Ascending aorta (tissue), 2 donors: ENCODE results near the gene MTMR12. TPM values are rescaled to one million over a fixed set of nuclear protein-coding genes. Genes with fewer than 3 reads are reported as not detected.

Source experiments
- DNase-seq, 2 donors: peaks; one replicate each; pipeline ENCODE4 v3.0.0-alpha.2; 2019; ENCODE audit warnings: low spot score in 2 of 2
- H3K27ac ChIP-seq, 2 donors: fragments of 200-600 bp; sonication (generic); one replicate each; pipeline ENCODE4 v1.5.1; 2016 to 2017; ENCODE audit warnings: mild to moderate bottlenecking in 1 of 2
- H3K27me3 ChIP-seq: fragments of 200-600 bp; sonication (generic); one replicate; pipeline ENCODE4 v1.5.1; 2017
- H3K36me3 ChIP-seq, 2 donors: fragments of 200-600 bp; sonication (generic); one replicate each; pipeline ENCODE4 v1.5.1; 2016
- H3K4me1 ChIP-seq, 2 donors: fragments of 200-600 bp; sonication (generic); one replicate each; pipeline ENCODE4 v1.5.1; 2016 to 2017; ENCODE audit warnings: mild to moderate bottlenecking in 1 of 2
- H3K4me3 ChIP-seq, 2 donors: fragments of 200-600 bp; sonication (generic); one replicate each; pipeline ENCODE4 v1.5.1; 2016 to 2017; ENCODE audit warnings: mild to moderate bottlenecking in 1 of 2
- H3K9me3 ChIP-seq, 2 donors: fragments of 200-600 bp; sonication (generic); one replicate each; pipeline ENCODE4 v1.5.1; 2016
- CTCF ChIP-seq, 3 experiments: fragments of 200-600 bp in 2 of 3; fragments of 450-650 bp in 1 of 3; sonication (generic) in 2 of 3; IDR thresholded peaks; one replicate each; pipeline ENCODE4 v1.5.1; 2016 to 2019; ENCODE audit warnings: antibody characterized with exemption in 3 of 3, mild to moderate bottlenecking in 1 of 3, moderate library complexity in 1 of 3
- intact Hi-C: fragments of 100-400 bp; cut with DNase I; formaldehyde crosslinking; loops from one replicate; pipeline ENCODE4 v1.15.1; 2023
- total RNA-seq: library from RNA; depleted of rRNA; stranded (reverse); fragments of >200 nt; gene quantifications from one replicate; pipeline ENCODE4 v1.1.0, GENCODE V29; 2016

Gene MTMR12
- total RNA-seq, 1 donor from 2014 or later, result 19.5 TPM

DNA sequence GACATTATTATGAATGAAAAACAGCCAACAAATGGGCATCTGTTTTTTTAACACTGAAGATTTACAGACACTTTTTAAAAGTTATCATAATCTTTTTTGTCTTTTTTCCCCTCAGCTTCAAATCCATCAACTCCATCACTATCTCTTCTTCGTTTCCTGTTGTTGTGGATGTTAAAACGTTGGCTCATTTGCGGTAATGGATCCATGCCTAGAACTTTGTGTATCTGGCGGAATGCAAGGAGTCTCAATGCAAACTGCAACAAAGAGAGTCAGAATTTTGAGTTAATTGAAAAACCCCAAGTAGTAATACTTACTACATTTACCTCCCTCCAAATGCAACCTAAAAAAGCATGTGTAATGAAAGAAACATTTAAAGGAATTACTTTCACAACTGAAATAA lies 42.9 kb upstream of the MTMR12 start:
- H3K9me3 ChIP-seq, result no peaks in the 10 kb centered on the region
- no peaks in the 10 kb centered on the region for H3K4me1 ChIP-seq
- H3K27ac ChIP-seq, result no peak overlapping the region
- intact Hi-C loops, result no loop called here
- no peak for TF ChIP-seq CTCF (IDR thresholded peaks at IDR 0.05)
- H3K4me3 ChIP-seq, result no peak overlapping the region
- no peak for DNase-seq
- peaks cover 25 to 27% of the 10 kb centered on the region in 2 donors for H3K36me3 ChIP-seq
- H3K27me3 ChIP-seq, result no peaks in the 10 kb centered on the region

DNA sequence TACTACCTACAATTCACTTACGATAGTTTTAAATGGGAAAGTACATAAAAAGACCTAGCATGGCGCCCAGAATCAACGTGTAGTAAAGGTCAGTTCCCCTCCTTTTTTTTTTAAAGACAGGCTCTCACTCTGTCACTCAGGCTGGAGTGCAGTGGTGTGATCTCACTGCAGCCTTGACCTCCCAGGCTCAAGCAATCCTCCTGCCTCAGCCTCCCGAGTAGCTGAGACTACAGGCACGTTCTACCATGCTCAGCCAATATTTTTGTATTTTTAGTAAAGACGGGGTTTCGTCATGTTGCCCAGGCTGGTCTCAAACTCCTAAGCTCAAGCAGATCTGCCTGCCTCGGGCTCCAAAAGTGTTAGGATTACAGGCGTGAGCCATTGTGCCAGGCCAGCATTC lies 40.7 kb upstream of the MTMR12 start:
- no peaks in the 10 kb centered on the region for H3K4me1 ChIP-seq
- no peak for TF ChIP-seq CTCF (IDR thresholded peaks at IDR 0.05)
- H3K27me3 ChIP-seq, result no peaks in the 10 kb centered on the region
- no peak for DNase-seq
- intact Hi-C loops, result no loop called here
- no peaks in the 10 kb centered on the region for H3K9me3 ChIP-seq
- H3K36me3 ChIP-seq, result peaks cover 11 to 15% of the 10 kb centered on the region in 2 donors
- no peak overlapping the region for H3K27ac ChIP-seq
- no peak overlapping the region for H3K4me3 ChIP-seq

- Histone ChIP-seq H3K9me3 (no peaks in the 10 kb centered on the region), H3K27ac (no peak overlapping the region), H3K4me1 (no peaks in the 10 kb centered on the region), H3K36me3 (peaks cover 11 to 15% of the 10 kb centered on the region in 2 donors), H3K27me3 (no peaks in the 10 kb centered on the region), H3K4me3 (no peak overlapping the region)
- intact Hi-C loops, result no loop called here
- no peak for TF ChIP-seq CTCF (IDR thresholded peaks at IDR 0.05)
- no peak for DNase-seq
These were observed 39.9 kb upstream of the MTMR12 start for GRCh38 chr5:32352685-32353084.

DNA sequence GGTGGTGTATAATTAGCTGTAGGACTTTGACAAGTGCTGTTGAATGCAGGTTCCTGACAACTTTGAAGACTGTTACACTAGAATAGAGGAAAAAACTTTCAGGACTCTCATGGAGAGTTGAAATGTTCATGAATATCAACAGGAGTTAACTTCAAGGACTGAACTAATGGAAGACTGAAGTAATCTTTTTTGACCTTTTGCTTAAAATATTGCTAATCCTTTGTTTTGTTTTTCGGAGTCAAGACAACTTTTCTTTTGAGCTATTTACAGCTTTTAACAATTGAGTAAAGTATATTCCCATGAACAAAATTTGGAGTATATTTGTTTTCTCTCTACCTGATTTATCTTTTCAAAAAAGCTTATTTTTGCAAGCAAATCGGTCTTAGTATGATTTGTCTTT lies 34.1 kb upstream of the MTMR12 start:
- intact Hi-C loops, result no loop called here
- H3K36me3 ChIP-seq, result no peaks in the 10 kb centered on the region
- H3K9me3 ChIP-seq, result no peaks in the 10 kb centered on the region
- no peak for DNase-seq
- no peak for TF ChIP-seq CTCF (IDR thresholded peaks at IDR 0.05)
- no peaks in the 10 kb centered on the region for H3K27me3 ChIP-seq
- H3K4me1 ChIP-seq, result no peaks in the 10 kb centered on the region
- H3K4me3 ChIP-seq, result no peak overlapping the region
- no peak overlapping the region for H3K27ac ChIP-seq

DNA sequence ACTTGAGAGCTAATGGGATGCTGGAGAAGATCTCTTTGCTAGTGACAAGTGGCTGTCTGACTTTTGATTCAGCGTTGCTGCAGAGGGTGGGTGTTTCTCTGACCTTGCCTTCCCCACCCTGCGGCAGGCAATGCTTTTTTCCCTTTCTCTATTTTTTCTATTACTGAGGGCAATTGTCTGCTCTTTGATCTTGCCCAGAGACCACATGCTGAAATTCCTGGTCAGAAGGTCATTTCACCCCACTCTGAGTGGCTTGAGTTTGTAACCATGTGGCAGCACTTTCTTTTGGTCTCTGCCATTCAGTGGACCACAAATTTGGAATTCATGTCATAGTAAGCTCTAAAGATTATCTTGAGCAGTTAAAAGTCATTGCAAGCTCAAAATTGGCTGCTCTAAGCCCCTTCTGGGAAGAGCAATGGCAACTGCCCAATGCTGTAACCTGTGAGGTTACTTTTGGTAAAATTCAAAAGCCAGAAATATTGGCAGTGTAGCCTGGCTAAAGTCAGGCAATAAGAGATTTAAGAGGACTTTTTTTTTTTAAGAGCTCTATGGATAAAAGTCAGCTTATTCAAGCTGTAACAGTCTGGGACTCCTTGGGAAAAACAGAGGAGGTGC lies 30.4 kb upstream of the MTMR12 start:
- H3K27me3 ChIP-seq, result no peaks in the 10 kb centered on the region
- peaks cover 0 to 10% of the 10 kb centered on the region in 2 donors for H3K9me3 ChIP-seq
- H3K4me3 ChIP-seq, result no peak overlapping the region
- no peaks in the 10 kb centered on the region for H3K4me1 ChIP-seq
- TF ChIP-seq CTCF (IDR thresholded peaks at IDR 0.05), result no peak
- H3K27ac ChIP-seq, result no peak overlapping the region
- no peak for DNase-seq
- H3K36me3 ChIP-seq, result no peaks in the 10 kb centered on the region
- intact Hi-C loops, result no loop called here

DNA sequence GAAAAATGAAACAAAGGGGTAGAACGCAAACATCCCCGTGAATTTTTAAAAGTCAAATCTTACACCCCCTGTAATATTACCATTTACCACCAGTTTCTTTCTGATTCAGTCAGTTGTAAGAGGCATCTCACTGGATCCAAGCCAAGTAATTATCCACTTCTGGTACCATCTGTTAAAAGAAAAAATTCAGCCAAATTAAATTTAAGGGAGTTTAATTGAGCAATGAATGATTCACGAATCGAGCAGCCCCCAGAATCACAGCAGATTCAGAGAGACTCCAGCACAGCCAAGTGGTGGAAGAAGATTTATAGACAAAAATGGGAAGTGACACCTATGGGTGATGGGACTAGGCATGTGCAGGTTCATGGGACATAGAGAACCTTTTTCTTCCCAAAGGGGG lies 29.9 kb upstream of the MTMR12 start:
- H3K4me1 ChIP-seq, result no peaks in the 10 kb centered on the region
- intact Hi-C loops, result no loop called here

More for the DNA sequence above, 29.9 kb upstream of the MTMR12 start:
- Histone ChIP-seq H3K36me3 (no peaks in the 10 kb centered on the region), H3K27me3 (no peaks in the 10 kb centered on the region), H3K27ac (no peak overlapping the region), H3K9me3 (peaks cover 0 to 10% of the 10 kb centered on the region in 2 donors), H3K4me3 (no peak overlapping the region)
- no peak for DNase-seq
- no peak for TF ChIP-seq CTCF (IDR thresholded peaks at IDR 0.05)
